Stromal cell of bone marrow (primary cell): ENCODE data around the gene SMYD3.
A peak's percentile ranks its signal among the peaks of the same experiment; 100 is the strongest.
"Not testable (repeated sequence)": the region's sequence is repeated elsewhere in the genome, so short reads cannot be mapped to it uniquely, and the experiment has no call there.

Source experiments
- DNase-seq: peaks from one replicate; pipeline ENCODE4 v3.0.0-alpha.2; 2012; ENCODE audit warnings: low read depth

SMYD3 gene

GRCh38 chr1:245837718-245838117 lies 669.4 kb downstream of the SMYD3 start:
- DNase-seq, result no peak

- no peak for DNase-seq
Observed at GRCh38 chr1:245835386-245835785, 671.7 kb downstream of the SMYD3 start.

- DNase-seq, result no peak
Observed at GRCh38 chr1:245834002-245834401, 673.1 kb downstream of the SMYD3 start.

- DNase-seq, result no peak
Observed at GRCh38 chr1:245832771-245833527, 674.1 kb downstream of the SMYD3 start.

- no peak for DNase-seq
Observed at GRCh38 chr1:245831518-245831917, 675.6 kb downstream of the SMYD3 start.

DNA sequence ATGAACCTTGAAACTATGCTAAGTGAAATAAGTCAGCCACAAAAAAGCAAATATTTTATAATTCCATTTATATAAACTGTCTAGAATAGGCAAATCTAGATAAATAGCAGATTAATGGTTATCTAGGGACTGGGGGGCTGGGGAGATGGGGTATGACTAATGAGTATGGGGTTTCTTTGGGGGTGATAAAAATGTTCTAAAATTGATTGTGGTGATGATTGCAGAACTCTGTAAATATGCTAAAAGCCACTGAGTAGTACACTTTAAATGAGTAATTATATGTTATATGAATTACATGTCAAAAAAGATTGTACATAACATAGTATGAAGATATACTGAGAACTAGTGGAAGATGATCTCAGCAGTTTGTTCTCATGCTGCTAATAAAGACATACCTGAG lies 677.3 kb downstream of the SMYD3 start:
- DNase-seq, result no peak

GRCh38 chr1:245829194-245829593 lies 677.9 kb downstream of the SMYD3 start:
- no peak for DNase-seq

DNA sequence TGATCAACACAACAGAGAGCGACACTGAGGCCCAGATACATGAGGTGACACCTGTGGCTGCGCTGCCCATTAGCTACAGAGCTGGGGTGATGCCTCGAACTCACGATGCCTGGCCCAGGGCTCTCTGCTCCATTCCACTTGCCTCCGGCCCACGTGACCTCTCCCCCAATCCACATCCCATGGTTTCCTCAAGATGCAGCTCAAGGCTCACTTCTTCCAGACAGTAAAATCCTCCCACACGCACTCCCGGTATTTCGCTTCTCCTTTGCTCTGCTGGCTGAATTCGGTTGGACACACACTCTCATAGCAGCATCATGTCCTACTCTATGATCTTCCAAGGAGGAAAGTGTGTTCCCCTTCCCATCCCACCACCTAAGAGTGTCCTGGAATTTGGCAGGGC lies 679.8 kb downstream of the SMYD3 start:
- DNase-seq, result no peak

DNA sequence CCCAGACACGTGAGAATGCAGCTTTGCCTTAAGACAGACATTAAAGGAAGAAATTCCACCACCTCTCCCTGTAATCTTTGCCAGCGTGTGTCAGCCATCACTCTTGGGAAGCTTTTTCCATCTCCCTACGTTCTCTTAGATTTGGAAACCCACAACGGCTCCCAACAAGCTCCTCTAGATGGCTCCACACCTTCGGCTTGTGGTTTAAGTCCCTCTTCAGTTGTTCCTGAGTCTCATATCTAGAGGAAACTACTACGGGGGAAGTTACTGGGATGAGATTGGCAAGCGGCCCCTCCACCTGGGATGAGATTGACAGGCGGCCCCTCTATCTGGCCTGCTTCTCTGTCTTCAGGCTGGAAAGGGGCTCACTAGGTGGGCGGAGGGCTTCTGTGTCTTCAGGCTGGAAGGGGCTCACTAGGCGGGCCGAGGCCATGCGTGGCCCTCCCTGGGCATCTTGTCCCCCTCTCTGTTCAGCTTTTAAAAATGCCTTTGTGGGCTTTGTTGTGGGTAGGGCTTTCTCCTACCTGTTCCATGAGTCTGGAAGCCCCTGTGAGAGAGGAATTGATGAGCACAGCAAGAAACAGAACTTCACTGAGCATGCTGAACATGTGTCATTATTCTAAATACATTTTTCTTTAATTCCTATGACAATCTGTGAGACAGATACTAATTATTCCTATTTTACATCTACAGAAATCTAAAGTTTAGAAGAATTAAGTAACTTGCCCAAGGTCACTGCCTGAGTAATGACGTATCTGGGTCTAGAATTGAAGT lies 681.8 kb downstream of the SMYD3 start:
- no peak for DNase-seq

GRCh38 chr1:245823408-245824147 lies 683.5 kb downstream of the SMYD3 start:
- DNase-seq, result no peak

- DNase-seq, result peak; percentile 75
Observed at GRCh38 chr1:245822996-245823395, 684.1 kb downstream of the SMYD3 start.

DNA sequence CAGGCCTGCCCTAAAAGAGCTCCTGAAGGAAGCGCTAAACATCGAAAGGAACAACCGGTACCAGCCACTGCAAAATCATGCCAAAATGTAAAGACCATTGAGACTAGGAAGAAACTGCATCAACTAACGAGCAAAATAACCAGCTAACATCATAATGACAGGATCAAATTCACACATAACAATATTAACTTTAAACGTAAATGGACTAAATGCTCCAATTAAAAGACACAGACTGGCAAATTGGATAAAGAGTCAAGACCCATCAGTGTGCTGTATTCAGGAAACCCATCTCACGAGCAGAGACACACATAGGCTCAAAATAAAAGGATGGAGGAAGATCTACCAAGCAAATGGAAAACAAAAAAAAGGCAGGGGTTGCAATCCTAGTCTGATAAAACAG lies 688.7 kb downstream of the SMYD3 start:
- DNase-seq, result not testable (repeated sequence)

GRCh38 chr1:245816496-245816895 lies 690.6 kb downstream of the SMYD3 start:
- not testable (repeated sequence) for DNase-seq

DNA sequence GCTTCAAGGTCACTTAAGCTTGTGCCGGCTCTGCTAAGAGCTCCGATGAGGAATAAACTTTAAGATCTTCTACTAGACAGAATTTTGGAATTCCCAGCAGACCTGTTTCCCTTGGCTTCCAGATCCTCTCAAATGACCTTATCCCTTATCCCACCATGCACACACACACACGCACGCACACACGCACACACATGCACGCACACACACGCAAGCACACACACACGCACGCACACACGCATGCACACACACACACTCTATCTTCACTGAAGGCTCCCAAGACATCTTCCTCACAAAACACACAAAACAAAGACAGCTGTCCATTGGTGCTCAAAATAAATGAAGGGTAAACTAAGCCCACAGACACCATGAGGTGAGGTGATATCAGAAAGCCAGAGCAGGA lies 692.4 kb downstream of the SMYD3 start:
- no peak for DNase-seq

DNA sequence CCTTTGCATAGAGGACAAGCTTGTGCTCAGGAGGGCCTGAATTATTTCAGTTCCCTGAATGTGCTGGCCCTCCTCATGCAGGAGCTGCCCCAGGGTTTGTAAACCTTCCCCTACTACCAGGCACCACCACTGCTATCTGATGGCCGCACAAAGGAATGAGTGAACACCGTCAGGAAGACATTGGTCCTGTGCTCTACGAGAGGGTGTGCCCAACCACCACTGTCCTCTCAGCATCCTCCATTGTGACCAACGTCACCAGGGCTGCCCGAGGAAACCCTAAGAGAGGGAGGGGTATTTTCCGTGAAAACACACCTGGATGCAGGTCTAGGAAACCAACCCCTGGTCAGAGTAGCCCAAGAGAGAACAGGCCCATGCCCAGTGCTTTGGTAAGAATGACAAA lies 694.8 kb downstream of the SMYD3 start:
- no peak for DNase-seq

- DNase-seq, result no peak
Observed at GRCh38 chr1:245810789-245811337, 696.2 kb downstream of the SMYD3 start.

DNA sequence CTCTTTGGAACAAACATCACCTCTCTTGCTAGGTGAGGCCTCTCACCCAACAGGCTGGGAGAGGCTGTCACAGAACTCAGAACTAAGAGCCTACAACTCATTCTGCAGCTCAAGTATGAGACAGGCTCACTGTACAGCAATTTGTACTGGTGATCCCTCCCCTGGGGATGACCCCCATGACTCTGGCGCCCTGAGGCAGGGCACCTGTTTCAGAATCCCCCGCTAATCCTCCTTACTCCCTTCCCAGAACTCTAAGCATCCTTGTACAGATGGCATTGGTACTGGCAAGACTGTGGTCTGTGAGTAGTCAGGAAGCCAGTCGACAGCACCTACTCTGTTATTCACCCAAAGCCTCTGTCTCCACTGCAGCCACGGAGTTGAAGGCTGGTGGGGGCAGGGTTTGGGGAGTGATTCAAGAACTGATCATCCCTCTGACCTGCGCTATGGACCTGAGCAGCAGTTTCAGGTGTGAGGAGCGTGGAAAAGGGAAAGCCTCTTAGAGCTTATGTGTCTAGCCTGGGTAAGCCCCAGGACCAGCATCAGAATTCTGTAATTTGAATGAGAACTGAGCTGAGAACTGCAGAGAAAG lies 696.8 kb downstream of the SMYD3 start:
- DNase-seq, result no peak

- no peak for DNase-seq
Observed at GRCh38 chr1:245809361-245809760, 697.7 kb downstream of the SMYD3 start.

DNA sequence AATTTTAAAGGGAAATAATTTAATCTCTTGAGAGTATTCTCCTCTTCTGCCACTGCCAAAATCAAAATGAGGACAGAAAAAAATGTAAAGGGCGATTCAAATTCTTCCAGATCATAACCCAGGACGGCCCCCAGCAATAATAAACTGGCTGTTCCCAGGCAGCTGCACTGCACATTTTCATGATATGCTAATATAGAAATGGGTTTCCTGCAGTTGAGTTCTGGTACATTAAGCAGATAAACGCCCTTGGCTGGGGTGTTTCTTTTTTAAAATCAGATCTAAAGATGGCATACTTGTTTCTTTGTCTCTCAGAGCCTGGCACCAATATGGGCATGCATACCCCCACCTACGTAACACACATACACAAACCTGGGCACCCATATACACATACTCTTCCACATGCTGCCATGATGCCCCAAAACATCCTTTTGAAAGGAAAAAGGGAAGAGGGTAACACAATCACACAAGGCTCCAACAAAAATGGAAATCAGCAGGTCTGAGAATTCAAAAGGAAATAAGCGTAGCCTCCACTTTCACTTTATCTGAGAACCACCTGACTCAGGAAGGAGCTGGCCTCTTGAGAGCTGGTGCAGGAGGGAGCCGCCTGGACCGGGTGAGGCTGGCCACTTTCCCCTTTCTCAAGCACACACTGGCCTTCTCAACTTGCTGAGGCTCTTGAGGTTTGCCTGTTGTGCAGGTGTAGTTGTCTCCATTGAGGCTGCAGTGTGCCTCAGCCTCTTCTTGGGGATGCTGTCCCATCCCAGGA lies 698.9 kb downstream of the SMYD3 start:
- no peak for DNase-seq

DNA sequence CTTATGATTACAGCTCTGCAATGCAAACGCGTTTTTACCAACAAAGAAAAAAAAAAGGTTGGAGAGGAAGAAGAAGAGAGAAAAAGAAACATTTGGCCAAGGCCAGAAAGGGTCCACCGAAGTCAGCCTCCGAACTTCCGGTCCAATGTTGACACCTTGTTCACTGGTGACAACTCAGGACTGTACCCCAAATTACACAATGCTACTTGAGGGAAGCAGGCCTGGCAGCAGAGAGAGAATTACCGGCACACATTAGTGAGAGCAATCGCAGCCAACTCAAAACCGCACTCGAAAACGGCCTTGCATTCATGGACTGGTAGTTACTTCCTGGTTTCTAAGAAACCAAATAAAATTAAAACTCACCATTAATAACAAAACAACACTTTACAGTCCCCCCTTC lies 699.8 kb downstream of the SMYD3 start:
- no peak for DNase-seq

- no peak for DNase-seq
Observed at GRCh38 chr1:245805532-245805931, 701.5 kb downstream of the SMYD3 start.
